ENCODE data around the gene NRAS.
A peak's percentile ranks its signal among the peaks of the same experiment; 100 is the strongest.
"Not testable (repeated sequence)": the region's sequence is repeated elsewhere in the genome, so short reads cannot be mapped to it uniquely, and the experiment has no call there.

The NRAS gene

DNA sequence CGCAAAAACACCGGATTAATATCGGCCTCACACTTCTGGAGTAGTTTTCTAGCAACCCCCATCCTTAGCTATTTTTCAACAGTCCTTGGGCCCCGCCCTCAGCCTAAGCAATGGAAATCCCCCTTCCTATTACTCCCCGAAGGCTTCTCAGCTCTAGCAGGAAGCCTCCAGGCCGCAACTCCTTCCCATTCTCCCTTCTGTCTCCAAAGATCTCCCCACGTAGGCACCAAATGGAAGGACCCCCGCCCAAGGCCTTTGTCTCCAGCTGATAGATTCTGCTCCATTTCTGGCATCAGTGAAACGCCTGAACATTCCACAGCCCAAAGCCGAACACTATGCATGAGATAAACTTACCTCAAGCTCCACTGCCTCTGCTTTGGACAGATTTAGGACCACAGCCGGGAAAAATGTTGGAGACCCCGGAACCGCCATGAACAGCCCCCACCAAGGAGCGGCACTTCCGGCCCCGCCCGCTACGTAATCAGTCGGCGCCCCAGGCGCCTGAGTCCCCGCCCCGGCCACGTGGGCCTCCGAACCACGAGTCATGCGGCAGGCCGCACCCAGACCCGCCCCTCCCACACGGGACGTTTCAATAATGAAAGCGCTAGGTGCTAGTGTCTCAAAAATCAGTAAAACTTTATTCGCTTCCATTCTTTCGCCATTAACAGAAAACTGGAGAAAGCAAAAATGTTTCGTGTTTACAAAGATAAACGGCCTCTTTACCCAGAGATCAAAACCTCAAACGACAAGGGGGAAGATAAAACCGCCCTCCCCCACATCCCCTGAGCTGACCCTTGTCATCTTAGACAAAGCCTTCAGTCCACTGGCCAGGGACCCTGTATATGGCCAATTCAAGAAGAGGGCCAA is at the start of gene NRAS:
NRAS (minus strand) TSS at position 468 of the 867 bp plus-strand sequence. CDS start 611 bp downstream, outside the sequence.
- DNase-seq, result peak; percentile 97

DNA sequence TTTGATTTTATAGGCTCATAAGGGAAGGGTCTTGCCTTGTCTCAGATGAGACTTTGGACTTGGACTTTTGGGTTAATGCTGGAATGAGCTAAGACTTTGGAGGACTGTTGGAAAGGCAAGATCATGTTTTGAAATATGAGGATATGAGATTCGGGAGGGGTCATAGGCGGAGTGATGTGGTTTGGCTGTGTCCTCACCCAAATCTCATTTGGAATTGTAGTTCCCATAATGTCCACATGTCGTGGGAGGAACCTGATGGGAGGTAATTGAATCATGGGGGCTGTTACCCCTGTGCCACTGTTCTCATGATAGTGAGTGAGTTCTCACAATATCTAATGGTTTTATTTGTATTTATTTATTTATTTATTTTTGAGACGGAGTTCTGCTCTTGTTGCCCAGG is 48.1 kb upstream of the NRAS start:
- DNase-seq, result no peak

DNA sequence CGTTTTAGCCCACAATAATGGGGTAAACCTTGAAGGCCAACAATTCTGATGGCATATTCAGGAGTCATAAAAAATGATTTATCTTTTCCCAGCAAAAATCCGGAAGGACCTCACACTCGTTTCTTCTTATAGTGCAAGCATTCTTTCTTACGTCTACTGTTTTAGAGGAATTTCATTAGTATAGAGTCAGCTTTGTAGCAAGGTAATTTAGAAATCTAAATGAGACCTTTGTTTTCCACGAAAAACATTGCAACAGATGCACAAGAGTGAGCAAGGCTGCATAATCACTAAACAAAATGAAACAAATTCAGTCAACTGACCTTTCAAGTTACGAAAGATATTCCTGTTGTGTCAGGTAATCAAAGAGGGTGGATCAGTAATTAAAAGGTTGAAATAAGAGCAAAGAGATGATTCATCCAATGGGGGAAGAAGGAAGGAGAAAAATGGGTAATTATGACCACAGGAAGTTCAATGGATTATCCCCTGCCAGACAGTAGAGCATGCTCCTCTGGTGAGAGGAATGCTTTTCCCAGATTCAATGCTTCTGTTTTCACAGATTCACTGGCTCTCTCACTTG is 41.8 kb upstream of the NRAS start:
- no peak for DNase-seq

DNA sequence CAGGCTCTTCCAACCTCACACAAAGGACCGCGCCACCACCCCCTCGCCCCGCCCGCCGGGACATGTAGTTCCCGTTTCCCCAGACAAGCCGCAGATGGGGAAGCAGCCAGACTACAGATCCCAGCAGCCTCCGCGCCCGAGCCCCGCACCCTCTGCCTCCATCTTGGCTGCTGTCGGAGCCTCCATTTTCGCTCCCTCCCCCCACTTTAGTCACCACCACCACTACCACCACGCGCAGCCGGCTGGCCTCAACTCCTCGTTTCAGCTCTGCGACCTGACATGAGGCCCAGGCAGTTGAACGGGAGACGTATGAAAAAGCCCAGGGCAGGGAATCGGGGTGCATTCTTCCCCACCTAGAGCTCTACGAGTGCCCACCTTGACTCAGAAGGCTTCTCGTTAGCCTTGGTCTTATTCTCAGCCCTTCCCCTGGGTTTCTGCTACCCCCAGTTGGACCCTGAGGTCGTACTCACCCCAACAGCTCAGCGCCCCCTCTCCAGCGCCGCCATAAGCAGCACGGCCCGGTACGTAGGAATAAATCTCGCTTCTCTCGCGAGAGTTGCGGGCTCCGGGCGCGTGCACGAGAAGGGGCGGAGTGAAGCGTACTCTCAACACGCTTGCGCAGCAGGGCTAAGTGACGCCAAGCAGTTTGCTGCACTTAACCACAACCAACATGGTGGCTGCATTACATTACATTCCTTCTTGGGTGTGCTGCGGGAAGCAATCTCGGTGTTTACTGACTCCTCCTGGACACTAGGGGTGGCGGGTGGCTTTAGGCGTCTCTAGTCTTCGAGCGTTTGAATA is 41.1 kb upstream of the NRAS start, which contains the start of gene CSDE1:
CSDE1 (minus strand) TSS at position 530 of the 801 bp plus-strand sequence. CDS start 18,094 bp downstream, outside the sequence.
- peak; percentile 95 for DNase-seq

DNA sequence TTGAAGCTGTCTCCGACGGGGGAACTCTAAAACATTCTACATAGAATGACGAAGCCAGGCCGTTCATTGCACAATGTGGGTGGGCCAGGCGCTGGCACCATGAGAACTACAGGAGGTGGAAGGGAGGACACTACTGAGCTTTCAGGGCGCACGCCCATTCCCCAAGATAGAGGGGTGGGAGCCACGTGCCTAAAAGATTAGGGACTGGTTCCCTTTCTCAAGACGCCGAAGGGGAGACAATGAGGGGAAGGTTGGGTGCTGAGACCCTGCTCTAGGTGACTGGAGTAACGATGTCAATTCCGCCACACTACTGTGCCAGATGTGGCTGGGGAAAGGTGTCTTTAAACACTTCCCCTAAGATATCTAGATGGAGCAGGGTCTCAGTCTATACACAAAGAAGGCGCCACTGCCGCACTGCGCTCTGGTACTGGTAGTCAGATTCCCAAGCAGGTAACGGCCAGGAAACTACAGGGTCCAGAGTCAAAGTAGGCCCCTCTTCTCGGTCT is 40.4 kb upstream of the NRAS start:
- DNase-seq, result peak; percentile 21

DNA sequence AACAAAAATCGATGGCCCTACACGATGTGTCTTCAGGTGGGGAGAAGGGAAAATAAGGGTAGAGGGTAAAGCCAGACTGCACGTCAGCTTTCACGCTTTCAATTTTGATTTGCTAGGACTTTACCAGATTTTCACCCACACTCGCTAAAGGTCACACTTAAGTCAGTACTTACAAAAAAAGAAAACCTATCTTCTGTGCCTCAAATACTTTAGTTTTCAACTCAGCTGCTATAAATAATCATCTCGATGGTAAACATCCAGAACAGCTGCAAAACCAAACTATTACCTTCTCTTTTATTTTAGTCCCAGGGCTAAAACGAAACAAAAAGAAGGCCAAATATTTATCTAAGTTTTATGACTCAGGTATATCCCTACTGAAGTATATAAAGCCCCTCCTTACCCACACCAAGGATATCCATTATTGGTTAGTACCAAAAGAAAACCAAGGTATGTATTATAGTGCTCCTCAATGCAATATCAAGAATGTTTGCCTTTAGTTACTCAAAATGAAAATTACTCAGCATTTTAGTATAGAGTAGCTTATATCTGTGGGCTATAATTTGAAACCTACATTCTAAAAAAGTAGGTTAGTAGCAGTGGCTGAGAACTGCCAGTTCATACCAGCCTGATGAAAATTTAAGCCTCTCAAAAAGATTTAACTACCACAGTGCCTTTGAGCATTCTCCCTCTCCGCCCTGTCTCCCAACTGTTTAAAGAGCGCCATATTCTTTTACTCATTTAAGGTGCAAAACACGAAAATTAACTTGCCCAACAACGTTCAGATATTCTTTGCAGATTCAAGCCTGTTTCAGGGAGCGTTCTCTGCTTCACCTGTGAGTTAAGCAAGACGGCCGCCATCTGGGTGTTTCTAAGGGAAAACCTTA is 39.7 kb upstream of the NRAS start:
- DNase-seq, result no peak

DNA sequence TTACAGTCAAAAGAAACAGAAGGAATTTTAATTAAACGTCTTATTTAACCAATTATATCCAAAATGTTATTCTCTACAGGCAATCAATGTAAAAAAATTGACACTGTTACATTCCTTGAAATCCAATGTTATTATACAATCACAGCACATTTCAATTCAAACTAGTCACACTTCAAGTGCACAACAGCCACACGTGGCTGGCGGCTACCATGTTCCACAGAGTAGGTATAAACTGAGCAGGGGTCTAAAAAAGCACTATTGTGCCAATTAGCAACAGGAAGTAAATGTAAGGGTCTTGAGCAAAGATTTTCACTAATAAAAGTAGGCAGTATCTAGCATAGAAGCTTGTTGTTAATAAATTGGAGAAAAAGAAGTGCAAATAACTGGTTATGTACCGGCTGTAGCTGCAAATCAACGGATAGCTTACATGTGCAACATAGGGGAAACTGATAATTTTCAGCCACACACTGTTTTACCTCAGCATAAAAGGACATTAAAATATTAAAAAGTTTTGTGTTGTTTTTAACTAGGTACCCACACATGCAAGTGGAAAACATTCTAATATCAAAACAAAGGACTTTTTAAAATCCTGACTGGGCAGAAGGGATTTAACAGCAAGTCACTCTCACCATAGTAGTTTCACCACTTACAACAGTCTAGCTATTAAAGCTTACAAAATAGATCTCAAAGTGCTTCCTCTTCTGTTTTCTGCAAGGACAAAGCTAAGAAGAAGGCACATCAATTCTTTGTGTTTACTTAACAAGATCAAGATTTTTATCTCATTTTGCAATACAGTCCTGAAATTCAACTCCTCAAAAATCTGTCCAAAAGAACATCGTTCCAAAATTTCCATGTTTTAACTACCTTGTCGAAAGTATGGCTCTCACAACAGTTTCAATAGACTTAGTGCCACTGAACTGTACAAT is 38.7 kb upstream of the NRAS start:
- DNase-seq, result no peak

DNA sequence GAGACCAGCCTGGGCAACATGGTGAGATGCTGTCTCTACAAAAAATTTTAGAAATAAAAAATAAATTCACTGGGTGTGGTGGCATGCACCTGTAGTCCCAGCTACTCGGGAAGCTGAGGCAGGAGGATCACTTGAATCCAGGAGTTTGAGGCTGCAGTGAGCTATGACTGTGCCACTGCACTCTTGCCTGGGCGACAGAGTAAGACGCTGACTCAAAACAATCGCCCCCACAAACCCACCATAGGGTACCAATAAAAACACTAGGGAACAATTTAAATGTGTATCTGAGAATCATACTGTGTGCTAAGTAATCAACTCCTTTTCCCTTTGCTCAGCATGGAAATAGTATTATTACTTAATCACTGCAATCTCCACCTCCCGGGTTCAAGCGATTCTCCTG is 37.1 kb upstream of the NRAS start:
- not testable (repeated sequence) for DNase-seq

DNA sequence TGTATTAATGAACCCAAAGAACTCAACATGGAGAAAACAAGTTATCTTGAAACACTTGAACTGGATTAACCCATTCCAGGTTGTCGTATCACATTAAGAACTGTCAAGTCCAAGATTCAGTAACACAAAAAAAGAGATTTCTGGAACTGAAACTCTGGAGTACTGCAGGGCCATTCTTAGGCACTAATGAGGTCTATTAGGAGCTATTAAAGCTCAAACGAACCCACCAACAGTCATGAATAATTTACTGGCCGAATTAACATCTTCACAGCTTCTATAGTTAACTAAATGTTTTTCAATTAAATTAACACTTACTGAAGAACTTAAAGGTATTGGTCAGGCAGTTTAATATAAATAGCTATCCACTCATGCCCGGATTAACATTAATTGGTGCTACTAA is 36.6 kb upstream of the NRAS start:
- DNase-seq, result no peak

DNA sequence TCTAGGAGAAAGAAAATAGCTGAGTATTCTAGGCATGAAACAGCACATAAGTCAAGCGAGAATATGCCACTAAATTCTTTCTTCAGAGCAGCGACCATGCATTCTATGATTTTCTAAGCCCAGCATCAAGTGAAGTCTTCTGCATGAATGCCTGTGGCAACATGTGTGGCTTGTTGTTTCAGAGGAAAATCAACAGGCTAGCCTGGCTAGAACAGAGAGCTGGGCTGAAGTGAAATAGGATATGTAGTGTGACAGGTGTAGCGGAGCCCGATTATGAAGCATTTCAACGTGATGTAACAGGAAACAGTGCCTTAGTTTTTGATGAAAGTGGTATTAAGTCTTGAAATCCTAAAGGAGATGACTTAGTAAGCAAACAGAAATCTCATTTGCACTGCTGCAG is 34.2 kb upstream of the NRAS start:
- no peak for DNase-seq

DNA sequence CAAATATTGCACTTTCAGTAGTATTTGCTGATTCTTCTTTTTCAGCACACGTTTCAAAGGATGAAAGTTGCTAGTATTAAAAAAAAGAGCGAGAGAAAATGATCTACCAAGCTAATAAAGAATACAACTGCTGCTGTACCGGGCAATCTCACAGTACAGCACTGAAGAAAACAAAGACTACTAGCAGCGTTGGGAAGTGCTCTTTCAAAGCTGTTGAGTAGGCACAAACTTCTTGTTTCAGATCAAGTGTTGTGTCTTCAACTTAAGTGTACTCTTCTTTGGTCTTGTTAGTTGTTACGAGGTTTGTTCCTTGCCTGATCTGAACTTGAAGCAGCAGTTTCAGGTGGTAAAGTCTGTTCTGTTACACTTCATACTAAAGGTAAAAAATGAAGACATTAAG is 33.3 kb upstream of the NRAS start:
- DNase-seq, result no peak

DNA sequence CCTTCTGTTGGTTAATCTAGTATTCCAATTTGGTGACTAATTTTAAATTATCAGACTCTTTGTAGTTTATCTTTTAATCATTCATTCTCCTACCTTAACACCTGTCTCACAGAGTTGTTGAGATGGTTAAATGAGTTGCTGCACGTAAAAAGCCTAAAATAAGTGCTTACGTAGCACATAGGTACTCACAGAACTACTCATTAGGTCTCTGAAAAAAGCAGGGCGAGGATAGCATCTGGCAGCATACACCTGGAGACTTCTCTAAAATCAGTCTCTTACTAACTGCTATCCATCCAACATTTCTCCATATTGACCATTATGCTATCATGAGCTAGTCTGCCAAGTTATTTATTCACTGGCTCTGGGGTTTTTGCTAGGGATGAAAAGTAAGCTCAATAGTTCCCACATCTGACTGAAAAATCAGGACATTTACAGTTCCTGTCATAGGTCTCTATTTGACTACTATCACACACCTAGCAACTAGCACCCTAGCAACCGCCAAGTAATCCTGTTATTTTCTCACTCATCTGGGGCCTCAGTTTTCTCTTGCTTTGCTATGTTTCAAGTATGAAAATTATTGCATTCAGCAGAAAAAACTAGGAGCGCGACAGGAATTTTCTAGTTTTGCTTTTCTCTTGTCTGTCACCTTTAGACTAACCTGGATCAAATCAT is 30.0 kb upstream of the NRAS start:
- DNase-seq, result no peak

DNA sequence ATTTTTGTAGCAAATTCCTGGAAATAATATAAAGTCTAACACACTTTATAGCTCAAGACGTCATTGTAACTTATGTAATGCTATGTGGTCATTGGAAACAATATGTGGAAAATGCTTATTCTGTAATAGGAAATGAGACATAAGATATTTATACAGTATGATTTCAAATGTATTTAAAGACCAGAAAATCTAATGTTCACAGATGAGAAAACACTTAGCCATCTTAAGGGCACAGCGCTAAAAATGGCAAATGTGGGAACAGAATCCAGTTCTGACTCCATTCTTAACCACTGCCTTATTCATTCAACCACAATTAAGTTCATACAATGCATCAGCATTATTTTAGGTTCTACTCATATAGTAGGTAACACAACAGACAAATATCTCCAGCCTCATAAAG is 28.7 kb upstream of the NRAS start:
- DNase-seq, result no peak

DNA sequence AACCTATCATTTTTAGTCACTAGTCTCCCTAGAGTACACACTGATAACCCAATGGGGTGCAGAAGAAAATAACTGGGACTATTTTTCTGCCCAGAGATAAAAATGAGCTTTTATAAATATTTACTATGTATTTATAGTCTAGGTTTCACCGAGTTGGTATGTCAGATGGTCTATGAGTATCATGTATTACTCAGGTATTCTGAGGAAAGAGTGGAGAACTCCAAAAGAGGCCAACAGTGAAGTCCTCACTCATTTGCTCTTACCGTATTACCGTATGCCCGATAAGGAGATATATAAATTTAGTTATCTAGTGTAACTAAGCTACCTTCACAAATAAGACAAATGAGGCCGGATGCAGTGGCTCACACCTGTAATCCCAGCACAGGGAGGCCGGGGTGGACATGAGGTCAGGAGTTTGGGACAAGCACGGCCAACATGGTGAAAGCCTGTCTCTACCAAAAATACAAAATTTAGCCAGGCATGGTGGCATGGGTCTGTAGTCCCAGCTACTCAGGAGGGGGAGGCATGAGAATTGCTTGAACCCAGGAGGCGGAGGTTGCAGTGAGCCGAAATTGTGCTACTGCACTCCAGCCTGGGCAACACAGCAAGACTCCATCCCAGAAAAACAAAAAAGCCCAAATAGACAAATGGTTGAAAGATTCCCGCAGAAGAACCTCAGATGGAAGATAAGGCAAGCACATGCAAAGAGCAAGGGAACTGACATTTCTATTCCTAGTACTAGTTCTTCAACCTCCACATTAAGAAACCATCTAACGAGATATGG is 25.6 kb upstream of the NRAS start:
- no peak for DNase-seq

DNA sequence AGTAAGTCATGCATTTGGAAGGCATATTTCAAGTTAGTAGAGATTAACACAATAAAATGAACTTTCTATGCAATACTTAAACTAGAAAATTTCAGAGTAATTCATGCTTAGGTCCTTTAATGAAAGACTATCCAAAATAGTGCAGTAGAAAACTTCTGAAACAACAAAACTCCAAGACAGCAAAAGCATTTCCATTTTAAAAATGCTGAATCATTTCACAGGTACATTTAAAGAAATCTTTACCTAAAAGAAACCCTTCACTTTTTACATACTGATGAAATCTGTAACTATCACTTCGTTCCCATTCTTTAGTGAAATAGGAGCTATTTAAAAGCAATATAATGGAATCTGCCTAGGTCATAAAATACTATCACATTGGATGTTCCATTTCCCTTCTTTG is 23.8 kb upstream of the NRAS start:
- DNase-seq, result no peak

DNA sequence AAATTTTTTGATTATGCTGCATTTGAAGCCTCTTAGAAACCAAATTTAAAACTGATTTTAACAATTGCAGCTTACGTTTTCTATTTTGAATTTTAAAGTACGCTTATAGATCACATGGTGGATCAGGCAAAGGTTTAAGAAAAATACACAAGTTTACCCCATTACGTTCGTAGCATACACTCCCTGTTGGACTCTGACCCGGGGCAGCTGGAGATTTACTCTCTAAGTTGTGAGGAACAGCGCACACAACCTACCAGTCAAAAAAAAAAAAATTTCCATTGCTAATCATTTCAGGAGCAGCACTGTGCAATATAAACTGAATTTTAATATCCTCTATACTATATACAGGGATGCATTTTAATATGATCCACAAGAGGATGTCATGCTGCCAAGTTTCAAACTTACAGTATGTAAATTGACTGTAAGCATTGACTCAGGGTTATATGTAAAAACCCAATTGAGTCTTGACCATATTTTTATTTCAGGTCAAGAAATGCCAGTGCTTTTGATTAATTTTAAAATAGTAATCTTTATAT is 20.8 kb upstream of the NRAS start:
- no peak for DNase-seq

DNA sequence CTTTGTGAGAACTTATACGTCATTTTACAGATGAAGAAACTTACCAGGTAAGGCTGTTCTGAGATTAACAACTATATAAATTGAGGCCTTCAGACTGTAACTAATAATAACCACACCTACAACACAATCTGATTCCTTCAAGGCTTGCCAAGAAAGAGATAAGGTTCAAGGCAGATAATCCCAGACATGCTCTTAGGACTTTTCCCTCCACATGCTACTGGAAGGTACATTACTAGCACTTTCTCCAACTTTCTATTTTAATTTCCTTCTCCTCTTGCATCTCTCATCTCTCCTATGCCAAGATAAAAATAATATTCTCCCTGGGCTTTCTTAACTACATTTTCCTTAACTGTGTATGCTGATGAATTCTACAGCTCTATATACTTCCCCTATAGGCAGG is 18.9 kb upstream of the NRAS start:
- DNase-seq, result no peak

DNA sequence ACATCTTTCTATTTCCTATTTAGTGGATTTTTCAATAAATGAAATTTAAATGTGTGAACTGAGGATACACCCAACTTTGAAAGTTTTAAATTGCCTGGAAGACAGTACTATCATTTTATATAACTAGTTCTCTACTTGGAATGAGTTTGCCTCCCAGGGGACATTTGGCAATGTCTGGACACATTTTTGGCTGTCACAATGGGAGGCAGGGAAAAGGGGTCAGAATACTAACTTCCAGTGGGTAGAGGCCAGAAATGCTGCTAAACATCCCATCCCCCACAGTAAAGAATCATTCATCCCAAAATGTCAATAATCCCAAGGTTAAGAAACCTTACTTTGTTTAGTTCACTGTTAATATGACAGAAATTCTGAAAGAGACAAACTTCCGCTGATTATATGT is 13.2 kb upstream of the NRAS start:
- DNase-seq, result no peak

DNA sequence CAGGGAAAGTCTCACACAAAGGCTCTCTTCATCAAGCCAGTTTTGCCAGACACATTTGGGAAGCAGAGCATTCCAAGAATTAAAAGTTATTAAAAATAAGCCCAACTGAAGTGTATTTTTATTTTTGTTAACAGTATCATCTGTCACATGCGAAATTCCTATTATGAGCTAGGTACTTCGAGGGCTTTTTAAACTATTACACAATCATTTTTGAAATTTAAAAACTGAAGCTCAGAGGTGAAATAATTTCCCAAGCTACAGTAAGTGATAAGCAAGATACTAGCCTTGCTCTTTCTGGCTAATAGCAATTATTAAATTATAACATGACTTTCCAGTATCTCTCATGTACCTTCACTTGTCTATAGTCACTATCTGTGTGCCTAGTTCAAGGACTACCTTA is 12.0 kb upstream of the NRAS start:
- DNase-seq, result no peak

DNA sequence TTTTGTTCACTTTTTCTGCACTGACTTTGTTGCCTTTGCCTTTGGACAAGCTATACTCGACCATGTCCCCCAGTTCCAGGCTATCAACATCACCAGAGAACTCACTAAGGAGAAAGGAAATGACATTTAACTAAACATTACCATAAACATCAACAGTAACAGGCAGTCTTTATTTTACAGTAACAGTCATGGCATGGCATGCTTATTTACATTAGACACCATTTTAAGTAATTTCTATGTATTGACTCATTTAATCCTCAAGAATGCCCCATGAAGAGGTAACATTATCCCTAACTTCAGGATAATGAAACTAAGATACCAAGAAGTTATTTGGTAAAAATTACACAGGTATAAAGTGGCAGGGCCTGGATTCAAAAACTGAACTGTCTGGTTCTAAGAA is 8.7 kb upstream of the NRAS start:
- DNase-seq, result no peak

Measured in activated naive CD4-positive, alpha-beta T cell treated with anti-CD3 and anti-CD28 coated beads, Interleukin-2, amount 50 U/mL, for 16 hours (primary cell).